Astrocyte (in vitro differentiated cells and primary cell): ENCODE measurements around the gene SFPQ. TPM values are rescaled to one million over a fixed set of nuclear protein-coding genes. Genes with fewer than 3 reads are reported as not detected.

Experiments
- DNase-seq: peaks from one replicate; pipeline ENCODE4 v3.0.0-alpha.2; 2010; ENCODE audit warnings: low read depth
- FAIRE-seq: peaks from 2 replicates; lab custom pipeline; 2011; peaks lifted over from hg19 to GRCh38; lab: Jason Lieb, UNC
- H2AFZ ChIP-seq: 2 replicates; pipeline ENCODE4 v1.6.0; 2012; ENCODE audit warnings: low read depth, low read length, inconsistent platforms
- H3K27ac ChIP-seq: 2 replicates; pipeline ENCODE4 v1.5.1; 2011; ENCODE audit warnings: low read depth, low read length, inconsistent platforms
- H3K27me3 ChIP-seq: 2 replicates; pipeline ENCODE4 v1.6.0; 2011; ENCODE audit warnings: low read length, inconsistent platforms; ENCODE audit not compliant: insufficient read depth
- H3K36me3 ChIP-seq: 2 replicates; pipeline ENCODE4 v1.5.1; 2011; ENCODE audit warnings: low read length, inconsistent platforms; ENCODE audit not compliant: insufficient read depth
- H3K4me1 ChIP-seq: 2 replicates; pipeline ENCODE4 v1.5.1; 2011; ENCODE audit warnings: low read length, inconsistent platforms; ENCODE audit not compliant: insufficient read depth
- H3K4me2 ChIP-seq: 2 replicates; pipeline ENCODE4 v1.6.0; 2012; ENCODE audit warnings: low read length, inconsistent platforms
- H3K4me3 ChIP-seq: 2 replicates; pipeline ENCODE4 v1.5.1; 2011; ENCODE audit warnings: low read depth, mild to moderate bottlenecking, low read length, inconsistent platforms; ENCODE audit not compliant: insufficient read depth
- H3K79me2 ChIP-seq: 2 replicates; pipeline ENCODE4 v1.6.0; 2012; ENCODE audit warnings: mild to moderate bottlenecking, low read length, inconsistent platforms; ENCODE audit not compliant: insufficient read depth
- H3K9ac ChIP-seq: 2 replicates; pipeline ENCODE4 v1.6.0; 2012; ENCODE audit warnings: mild to moderate bottlenecking, low read length, inconsistent platforms
- H3K9me3 ChIP-seq: 2 replicates; pipeline ENCODE4 v1.5.1; 2012; ENCODE audit warnings: low read depth, mild to moderate bottlenecking, low read length, inconsistent platforms; ENCODE audit not compliant: insufficient read depth
- H4K20me1 ChIP-seq: 2 replicates; pipeline ENCODE4 v1.6.0; 2012; ENCODE audit warnings: low read length, inconsistent platforms; ENCODE audit not compliant: insufficient read depth
- H3K27ac Mint-ChIP-seq: one replicate; pipeline ENCODE4 v1.8.0; 2021; ENCODE audit warnings: mild to moderate bottlenecking, mixed read lengths; ENCODE audit not compliant: unreplicated experiment
- H3K27me3 Mint-ChIP-seq: one replicate; pipeline ENCODE4 v1.8.0; 2021; ENCODE audit warnings: low read depth, mixed read lengths; ENCODE audit not compliant: unreplicated experiment
- H3K36me3 Mint-ChIP-seq: one replicate; pipeline ENCODE4 v1.8.0; 2021; ENCODE audit warnings: low read depth, mixed read lengths; ENCODE audit not compliant: unreplicated experiment
- H3K4me1 Mint-ChIP-seq: one replicate; pipeline ENCODE4 v1.8.0; 2021; ENCODE audit warnings: low read depth, mixed read lengths; ENCODE audit not compliant: unreplicated experiment
- H3K4me3 Mint-ChIP-seq: one replicate; pipeline ENCODE4 v1.8.0; 2021; ENCODE audit warnings: mild to moderate bottlenecking, moderate library complexity, mixed read lengths; ENCODE audit not compliant: unreplicated experiment
- H3K9me3 Mint-ChIP-seq: one replicate; pipeline ENCODE4 v1.8.0; 2021; ENCODE audit warnings: mild to moderate bottlenecking, mixed read lengths; ENCODE audit not compliant: unreplicated experiment
- EZH2 ChIP-seq: IDR thresholded peaks from 2 replicates; pipeline ENCODE4 v1.6.1; 2012; ENCODE audit warnings: mild to moderate bottlenecking, low read length, inconsistent platforms; ENCODE audit not compliant: insufficient read depth
- total RNA-seq: library from RNA; stranded (reverse); gene quantifications from 2 replicates; pipeline ENCODE4 v1.2.1, GENCODE V29; 2021
- TF ChIP-seq, protein P1 (sequence below): IDR thresholded peaks from 2 replicates; pipeline ENCODE4 v1.5.1; 2011; ENCODE audit warnings: low read depth, mild to moderate bottlenecking, inconsistent platforms, low read length, moderate library complexity; ENCODE audit not compliant: insufficient read depth

The SFPQ gene
- total RNA-seq, 1 donor from 2014 or later, result 209 TPM

DNA sequence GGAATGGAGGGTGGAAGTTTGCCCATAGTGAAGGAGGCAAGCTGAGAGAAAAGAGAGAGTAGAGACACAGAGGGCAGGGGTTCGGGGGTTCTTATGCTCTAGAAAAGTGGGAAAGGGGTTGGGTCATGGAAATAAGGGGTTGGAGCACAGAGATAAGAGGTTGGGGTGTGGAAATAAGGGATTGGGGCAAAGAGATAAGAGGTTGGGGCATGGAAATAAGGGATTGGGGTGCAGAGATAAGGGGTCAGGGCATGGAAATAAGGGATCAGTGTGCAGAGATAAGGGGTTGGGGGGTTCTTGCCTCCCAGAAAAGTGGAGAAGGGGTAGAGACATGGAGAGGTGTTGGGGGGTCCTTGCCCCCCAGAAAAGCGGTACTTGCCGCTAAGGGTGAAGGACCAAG lies 56.2 kb downstream of the SFPQ start:
- Histone ChIP-seq H3K9ac (no peak overlapping the region), H3K27ac (no peak overlapping the region), H3K9me3 (no peaks in the 10 kb centered on the region), H3K36me3 (no peaks in the 10 kb centered on the region), H4K20me1 (no peaks in the 10 kb centered on the region), H2AFZ (no peak overlapping the region), H3K4me1 (no peaks in the 10 kb centered on the region), H3K4me2 (no peak overlapping the region), H3K4me3 (no peak overlapping the region), H3K27me3 (no peaks in the 10 kb centered on the region), H3K79me2 (no peaks in the 10 kb centered on the region)
- peaks cover 7% of the 10 kb centered on the region for H3K27me3 Mint-ChIP-seq
- DNase-seq (no peak), FAIRE-seq (no peak)
- no peaks in the 10 kb centered on the region for H3K4me1 Mint-ChIP-seq
- H3K4me3 Mint-ChIP-seq, result no peak overlapping the region
- no peak for TF ChIP-seq EZH2
- TF ChIP-seq, protein P1, sequence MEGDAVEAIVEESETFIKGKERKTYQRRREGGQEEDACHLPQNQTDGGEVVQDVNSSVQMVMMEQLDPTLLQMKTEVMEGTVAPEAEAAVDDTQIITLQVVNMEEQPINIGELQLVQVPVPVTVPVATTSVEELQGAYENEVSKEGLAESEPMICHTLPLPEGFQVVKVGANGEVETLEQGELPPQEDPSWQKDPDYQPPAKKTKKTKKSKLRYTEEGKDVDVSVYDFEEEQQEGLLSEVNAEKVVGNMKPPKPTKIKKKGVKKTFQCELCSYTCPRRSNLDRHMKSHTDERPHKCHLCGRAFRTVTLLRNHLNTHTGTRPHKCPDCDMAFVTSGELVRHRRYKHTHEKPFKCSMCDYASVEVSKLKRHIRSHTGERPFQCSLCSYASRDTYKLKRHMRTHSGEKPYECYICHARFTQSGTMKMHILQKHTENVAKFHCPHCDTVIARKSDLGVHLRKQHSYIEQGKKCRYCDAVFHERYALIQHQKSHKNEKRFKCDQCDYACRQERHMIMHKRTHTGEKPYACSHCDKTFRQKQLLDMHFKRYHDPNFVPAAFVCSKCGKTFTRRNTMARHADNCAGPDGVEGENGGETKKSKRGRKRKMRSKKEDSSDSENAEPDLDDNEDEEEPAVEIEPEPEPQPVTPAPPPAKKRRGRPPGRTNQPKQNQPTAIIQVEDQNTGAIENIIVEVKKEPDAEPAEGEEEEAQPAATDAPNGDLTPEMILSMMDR, result no peak
- peaks cover 6% of the 10 kb centered on the region for H3K36me3 Mint-ChIP-seq
- H3K27ac Mint-ChIP-seq, result no peak overlapping the region
- H3K9me3 Mint-ChIP-seq, result peaks cover 11% of the 10 kb centered on the region

Other genes with a start within 250 kb of the SFPQ start
- 15.6 and 17.0 TPM in 2 replicates for gene TMEM35B, start 207.8 kb downstream of the SFPQ start, total RNA-seq
- gene ZMYM6, start 161.2 kb downstream of the SFPQ start, total RNA-seq, result 18.5 and 20.5 TPM in 2 replicates
- 15.1 and 17.1 TPM in 2 replicates for gene ZMYM1, start 113.8 kb downstream of the SFPQ start, total RNA-seq
- 57.6 and 65.5 TPM in 2 replicates for gene ZMYM4, start 75.6 kb upstream of the SFPQ start, total RNA-seq